Astrocyte of the cerebellum (primary cell): Measurements from ENCODE around the gene TPCN1.
A peak's percentile ranks its signal among the peaks of the same experiment; 100 is the strongest.

Experiments used
- DNase-seq: peaks from one replicate; pipeline ENCODE4 v3.0.0-alpha.2; 2011; ENCODE audit warnings: low read depth
- H3K4me3 ChIP-seq: 2 replicates; pipeline ENCODE4 v1.5.1; 2011; ENCODE audit warnings: mild to moderate bottlenecking, low read depth, low read length, moderate library complexity
- in situ Hi-C: cut with HindIII; loops from 2 replicates; pipeline ENCODE4 v1.10.0; 2017; ENCODE audit warnings: low sequenced_read_pairs
- TF ChIP-seq, protein P1 (sequence below): IDR thresholded peaks from 2 replicates; pipeline ENCODE4 v1.5.1; 2012; ENCODE audit warnings: low read length, low read depth, moderate library complexity, mild to moderate bottlenecking; ENCODE audit errors: missing control alignments

TPCN1 gene

GRCh38 chr12:113180333-113180732 lies 40.9 kb upstream of the TPCN1 start:
- in situ Hi-C loops: no loop called here
- no peak for DNase-seq
- no peak overlapping the region for H3K4me3 ChIP-seq
- TF ChIP-seq, protein P1, sequence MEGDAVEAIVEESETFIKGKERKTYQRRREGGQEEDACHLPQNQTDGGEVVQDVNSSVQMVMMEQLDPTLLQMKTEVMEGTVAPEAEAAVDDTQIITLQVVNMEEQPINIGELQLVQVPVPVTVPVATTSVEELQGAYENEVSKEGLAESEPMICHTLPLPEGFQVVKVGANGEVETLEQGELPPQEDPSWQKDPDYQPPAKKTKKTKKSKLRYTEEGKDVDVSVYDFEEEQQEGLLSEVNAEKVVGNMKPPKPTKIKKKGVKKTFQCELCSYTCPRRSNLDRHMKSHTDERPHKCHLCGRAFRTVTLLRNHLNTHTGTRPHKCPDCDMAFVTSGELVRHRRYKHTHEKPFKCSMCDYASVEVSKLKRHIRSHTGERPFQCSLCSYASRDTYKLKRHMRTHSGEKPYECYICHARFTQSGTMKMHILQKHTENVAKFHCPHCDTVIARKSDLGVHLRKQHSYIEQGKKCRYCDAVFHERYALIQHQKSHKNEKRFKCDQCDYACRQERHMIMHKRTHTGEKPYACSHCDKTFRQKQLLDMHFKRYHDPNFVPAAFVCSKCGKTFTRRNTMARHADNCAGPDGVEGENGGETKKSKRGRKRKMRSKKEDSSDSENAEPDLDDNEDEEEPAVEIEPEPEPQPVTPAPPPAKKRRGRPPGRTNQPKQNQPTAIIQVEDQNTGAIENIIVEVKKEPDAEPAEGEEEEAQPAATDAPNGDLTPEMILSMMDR: no peak

DNA sequence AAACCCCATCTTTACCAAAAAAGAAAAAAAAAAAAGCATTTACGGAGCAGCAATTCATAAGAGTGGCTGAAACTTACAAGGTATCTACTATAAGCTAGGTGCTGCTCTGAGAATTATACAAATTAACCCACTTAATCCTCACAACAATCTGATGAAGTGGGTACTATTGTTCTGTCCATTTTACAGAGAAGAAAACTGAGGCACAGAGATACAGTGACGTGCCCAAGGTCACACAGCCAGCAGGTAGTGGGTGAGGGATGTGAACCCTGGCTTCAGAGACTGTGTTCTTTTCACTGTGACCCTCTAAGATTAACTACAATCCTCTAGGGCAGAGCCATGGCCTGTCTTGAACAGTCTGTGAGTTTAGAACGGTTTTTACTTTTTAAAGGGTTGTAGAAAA lies 39.3 kb upstream of the TPCN1 start:
- in situ Hi-C loops: no loop called here
- H3K4me3 ChIP-seq: no peak overlapping the region
- TF ChIP-seq, protein P1: no peak
- DNase-seq: no peak

DNA sequence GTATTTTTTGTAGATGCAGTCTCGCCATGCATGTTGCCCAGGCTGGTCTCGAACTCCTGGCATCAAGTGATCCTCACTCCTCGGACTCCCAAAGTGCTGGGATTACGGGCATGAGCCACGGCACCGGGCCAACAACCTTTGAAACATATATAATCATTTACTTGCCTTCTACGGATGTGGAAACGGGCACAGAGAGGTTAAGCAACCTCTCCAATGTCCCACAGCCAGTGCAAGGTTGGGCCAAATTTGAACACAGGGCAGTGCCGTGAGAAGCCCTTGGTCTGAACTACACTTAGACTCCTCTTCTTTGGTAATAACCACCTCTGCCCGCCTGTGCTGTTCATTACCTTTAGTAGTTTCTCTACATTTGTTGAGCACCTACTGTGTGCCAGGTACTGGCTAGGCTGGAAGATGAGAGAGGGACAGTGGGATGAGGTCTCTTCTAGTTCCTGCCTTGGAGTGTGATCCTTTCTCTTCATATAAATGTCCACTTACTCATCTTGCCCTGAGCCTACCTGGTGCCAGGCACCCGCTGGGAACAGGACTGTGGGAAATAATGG lies 38.2 kb upstream of the TPCN1 start:
- DNase-seq: no peak
- TF ChIP-seq, protein P1: no peak
- H3K4me3 ChIP-seq: no peak overlapping the region
- in situ Hi-C loops: no loop called here

GRCh38 chr12:113184098-113184899 lies 37.0 kb upstream of the TPCN1 start:
- in situ Hi-C loops: no loop called here
- peak overlapping the region; percentile 75 for H3K4me3 ChIP-seq
- TF ChIP-seq, protein P1: no peak
- DNase-seq: no peak

DNA sequence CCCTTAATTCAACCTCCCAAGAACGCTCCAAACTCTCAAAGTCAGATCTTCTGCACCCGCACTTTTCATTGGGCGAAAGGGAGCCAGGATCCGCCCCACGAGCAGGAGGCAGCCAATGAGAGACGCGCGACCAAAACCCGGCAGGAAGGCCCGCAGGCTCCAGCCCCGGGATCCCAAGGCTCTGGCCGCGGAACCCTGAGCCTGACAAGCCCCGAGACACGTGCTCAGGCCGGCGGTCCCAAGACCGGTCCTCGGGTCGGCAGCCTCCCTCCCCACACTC lies 36.4 kb upstream of the TPCN1 start:
- peak overlapping the region; percentile 75 for H3K4me3 ChIP-seq
- TF ChIP-seq, protein P1: no peak
- peak; percentile 75 for DNase-seq
- in situ Hi-C loops: no loop called here

DNA sequence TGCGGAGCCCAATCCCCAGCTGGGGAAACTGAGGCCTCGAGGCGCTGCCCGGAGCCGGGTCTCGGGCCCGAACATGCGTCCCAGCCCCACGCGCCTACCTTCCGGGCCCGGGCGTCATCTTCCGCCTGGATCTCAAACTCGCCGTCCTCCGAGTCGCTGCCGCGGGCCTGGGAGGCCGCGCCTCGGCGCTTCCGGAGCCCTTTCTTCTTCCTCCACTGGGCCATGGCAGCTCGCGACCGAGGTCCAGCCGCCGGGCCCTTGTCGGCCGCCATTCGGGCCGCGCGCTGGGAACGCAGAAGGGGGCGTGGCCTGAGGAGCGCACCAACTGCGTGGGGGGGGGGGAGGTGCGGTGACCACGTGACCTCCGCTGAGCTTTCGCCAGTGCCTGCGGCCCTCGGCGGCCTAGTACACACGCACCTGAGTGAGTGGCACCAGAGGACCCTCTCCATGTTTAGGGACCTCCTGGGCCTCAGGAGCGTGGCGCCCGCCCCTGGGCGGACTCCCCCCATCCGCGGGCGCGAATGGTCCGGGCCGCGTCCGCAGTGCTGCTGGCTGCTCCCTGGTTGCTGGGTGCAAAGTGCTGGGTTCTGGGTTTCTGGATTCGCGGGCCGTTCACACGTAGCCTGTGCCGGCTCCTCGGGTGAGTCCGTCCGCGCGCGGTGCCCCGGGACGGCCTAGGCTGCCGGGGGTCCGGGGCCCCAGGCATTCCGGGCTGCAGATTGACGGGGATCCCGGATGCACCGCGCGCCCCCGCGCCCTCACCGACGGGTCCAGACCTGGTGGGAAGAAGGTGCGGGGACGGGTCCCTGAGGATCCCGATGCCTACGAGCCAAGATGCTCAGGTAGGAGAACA lies 35.9 kb upstream of the TPCN1 start, which contains the start of the genes DDX54 and RITA1:
TSS of gene DDX54 (minus strand) at position 299 of the 853 bp plus-strand sequence. CDS start at position 272, 27 bp downstream.
TSS of gene RITA1 (plus strand) at position 542 of the 853 bp plus-strand sequence. CDS start 1,026 bp downstream, outside the sequence.
- in situ Hi-C loops: no loop called here
- TF ChIP-seq, protein P1: no peak
- H3K4me3 ChIP-seq: peak within 1 kb of the TSS; percentile 75
- no peak for DNase-seq
